GM19043 (cell line): ENCODE measurements around the gene AURKAIP1.
A peak's percentile ranks its signal among the peaks of the same experiment; 100 is the strongest.

Source experiments
- ATAC-seq: cut with Tn5 transposase; IDR thresholded peaks from one replicate; pipeline ENCODE4 v1.9.1; 2021; ENCODE audit warnings: low read depth; ENCODE audit not compliant: unreplicated experiment

Gene AURKAIP1

GRCh38 chr1:1349256-1350012, 25.6 kb downstream of the AURKAIP1 start, which contains the start of gene DVL1:
TSS of gene DVL1 (minus strand) at chr1:1349418. CDS start at chr1:1349065, 353 bp downstream.
- ATAC-seq, result peak; percentile 47

- no peak for ATAC-seq
Observed at GRCh38 chr1:1348420-1349255, 26.4 kb downstream of the AURKAIP1 start.

GRCh38 chr1:1347663-1348419, 27.2 kb downstream of the AURKAIP1 start:
- ATAC-seq, result no peak

GRCh38 chr1:1347026-1347595, 27.9 kb downstream of the AURKAIP1 start:
- no peak for ATAC-seq

- ATAC-seq, result no peak
Observed at GRCh38 chr1:1346501-1346890, 28.5 kb downstream of the AURKAIP1 start.

- ATAC-seq, result no peak
Observed at GRCh38 chr1:1345860-1346500, 29.0 kb downstream of the AURKAIP1 start.

GRCh38 chr1:1345384-1345783, 29.6 kb downstream of the AURKAIP1 start:
- ATAC-seq, result no peak

- no peak for ATAC-seq
Observed at GRCh38 chr1:1344655-1345361, 30.2 kb downstream of the AURKAIP1 start.

- no peak for ATAC-seq
Observed at GRCh38 chr1:1343811-1344421, 31.1 kb downstream of the AURKAIP1 start.

- no peak for ATAC-seq
Observed at GRCh38 chr1:1342584-1343115, 32.4 kb downstream of the AURKAIP1 start.

- no peak for ATAC-seq
Observed at GRCh38 chr1:1342061-1342562, 32.9 kb downstream of the AURKAIP1 start.

- ATAC-seq, result no peak
Observed at GRCh38 chr1:1341549-1342021, 33.4 kb downstream of the AURKAIP1 start.

- no peak for ATAC-seq
Observed at GRCh38 chr1:1340791-1341548, 34.0 kb downstream of the AURKAIP1 start.

- ATAC-seq, result no peak
Observed at GRCh38 chr1:1340185-1340584, 34.8 kb downstream of the AURKAIP1 start.

- ATAC-seq, result no peak
Observed at GRCh38 chr1:1338278-1338677, 36.7 kb downstream of the AURKAIP1 start.

- no peak for ATAC-seq
Observed at GRCh38 chr1:1337793-1338147, 37.2 kb downstream of the AURKAIP1 start.

- no peak for ATAC-seq
Observed at GRCh38 chr1:1336931-1337792, 37.8 kb downstream of the AURKAIP1 start.
